ENCODE results near the gene SLC24A4. TPM values are rescaled to one million over a fixed set of nuclear protein-coding genes. Genes with fewer than 3 reads are reported as not detected.

Gene SLC24A4
- total RNA-seq, 2 donors from 2014 or later: not detected

DNA sequence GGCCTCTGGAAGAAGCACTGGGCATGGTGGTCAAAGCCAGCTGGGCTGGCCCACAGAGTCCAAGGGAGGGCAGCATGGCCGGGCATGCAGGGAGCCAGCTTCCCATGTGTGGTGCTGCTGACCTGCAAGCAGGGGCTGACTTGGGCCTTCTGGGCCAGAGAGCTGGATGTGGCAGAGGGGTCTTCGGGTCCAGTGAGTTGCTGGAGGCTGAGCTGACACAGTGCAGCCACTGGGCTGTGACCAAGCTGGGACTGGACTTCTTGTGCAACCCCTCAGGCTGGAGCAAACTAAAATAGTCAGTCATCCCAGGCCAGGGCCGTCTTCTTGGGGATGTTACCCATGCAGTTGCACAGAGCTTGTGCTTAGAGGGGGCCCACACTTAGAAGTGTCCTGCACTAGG is 183.3 kb downstream of the SLC24A4 start:
- Mint-ChIP-seq H3K4me1 (ENCODE audit: low read depth) (peaks cover 6% of the 10 kb centered on the region), H3K27me3 (ENCODE audit: low read depth) (peaks cover 25% of the 10 kb centered on the region), H3K36me3 (ENCODE audit: insufficient read depth in 2 of 2) (no peaks in the 10 kb centered on the region), H3K9me3 (no peaks in the 10 kb centered on the region), H3K27ac (no peak overlapping the region), H3K4me3 (no peak overlapping the region)
- no peak for DNase-seq
- no peak for ATAC-seq (replicated peaks in 1 of 2)

- H3K27ac Mint-ChIP-seq: no peak overlapping the region
- no peak overlapping the region for H3K4me3 Mint-ChIP-seq
- no peaks in the 10 kb centered on the region for H3K9me3 Mint-ChIP-seq
- H3K4me1 Mint-ChIP-seq (ENCODE audit: low read depth): peaks cover 6% of the 10 kb centered on the region
- H3K27me3 Mint-ChIP-seq (ENCODE audit: low read depth): peaks cover 25% of the 10 kb centered on the region
- DNase-seq (no peak), ATAC-seq (replicated peaks in 1 of 2) (no peak)
- H3K36me3 Mint-ChIP-seq (ENCODE audit: insufficient read depth in 2 of 2): no peaks in the 10 kb centered on the region
These were observed 184.3 kb downstream of the SLC24A4 start for GRCh38 chr14:92507174-92507768.

DNA sequence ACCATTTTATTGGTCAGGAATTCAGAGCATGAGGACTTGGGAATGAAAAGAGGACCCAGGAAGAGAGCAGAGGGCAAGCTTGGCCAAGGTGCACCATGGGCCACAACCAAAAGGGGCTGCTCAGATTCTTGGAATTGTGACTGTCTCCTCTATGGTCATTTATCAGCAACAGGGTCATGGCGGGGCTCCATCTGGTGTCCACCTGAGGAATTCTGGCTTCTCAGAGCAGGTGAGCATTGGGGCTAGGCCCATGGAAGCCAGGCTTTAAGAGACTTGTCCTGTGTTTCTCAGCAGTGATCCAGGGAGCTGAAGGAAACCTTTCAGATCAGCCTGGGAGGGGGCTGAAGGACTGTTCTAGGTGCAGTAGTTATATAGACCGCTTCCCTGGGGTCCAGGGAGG is 188.0 kb downstream of the SLC24A4 start:
- H3K4me3 Mint-ChIP-seq: no peak overlapping the region
- H3K4me1 Mint-ChIP-seq (ENCODE audit: low read depth): peaks cover 12% of the 10 kb centered on the region
- ATAC-seq (replicated peaks in 1 of 2): no peak
- H3K9me3 Mint-ChIP-seq: no peaks in the 10 kb centered on the region
- peaks cover 9% of the 10 kb centered on the region for H3K27me3 Mint-ChIP-seq (ENCODE audit: low read depth)
- H3K36me3 Mint-ChIP-seq (ENCODE audit: insufficient read depth in 2 of 2): no peaks in the 10 kb centered on the region
- DNase-seq: no peak
- H3K27ac Mint-ChIP-seq: no peak overlapping the region

GRCh38 chr14:92511453-92512238 is 188.7 kb downstream of the SLC24A4 start:
- H3K4me1 Mint-ChIP-seq (ENCODE audit: low read depth): peaks cover 18% of the 10 kb centered on the region

DNA sequence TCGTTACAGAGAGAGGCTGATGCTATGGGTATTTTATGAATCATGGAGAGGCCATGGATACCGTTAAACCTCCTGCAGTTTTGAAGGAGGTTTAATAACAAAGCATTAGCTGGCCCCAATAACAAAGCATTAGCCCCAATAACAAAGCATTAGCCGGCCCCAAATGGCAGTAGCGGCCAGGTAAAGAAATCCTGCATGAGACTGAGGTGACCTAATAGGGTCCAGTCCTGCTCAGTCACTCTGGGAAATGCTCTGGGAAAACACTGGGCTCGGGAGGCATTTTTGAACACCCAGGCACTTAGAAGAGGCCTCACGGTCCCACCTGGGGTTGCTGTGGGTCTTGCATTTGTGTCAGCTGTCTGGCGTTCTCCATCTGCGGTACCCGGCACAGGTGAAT is 189.8 kb downstream of the SLC24A4 start:
- Mint-ChIP-seq H3K36me3 (ENCODE audit: insufficient read depth in 2 of 2) (no peaks in the 10 kb centered on the region), H3K4me3 (peak overlapping the region; percentile 63 to 67), H3K4me1 (ENCODE audit: low read depth) (peaks cover 22% of the 10 kb centered on the region), H3K27ac (no peak overlapping the region), H3K9me3 (no peaks in the 10 kb centered on the region), H3K27me3 (ENCODE audit: low read depth) (peaks cover 8% of the 10 kb centered on the region)
- ATAC-seq (replicated peaks in 1 of 2) (no peak), DNase-seq (no peak)

More at GRCh38 chr14:92511453-92512238, 188.7 kb downstream of the SLC24A4 start:
- Mint-ChIP-seq H3K9me3 (no peaks in the 10 kb centered on the region), H3K27ac (no peak overlapping the region), H3K27me3 (ENCODE audit: low read depth) (peaks cover 9% of the 10 kb centered on the region), H3K36me3 (ENCODE audit: insufficient read depth in 2 of 2) (no peaks in the 10 kb centered on the region), H3K4me3 (no peak overlapping the region)
- ATAC-seq (replicated peaks in 1 of 2) (no peak), DNase-seq (no peak)

- peaks cover 3% of the 10 kb centered on the region for H3K27me3 Mint-ChIP-seq (ENCODE audit: low read depth)
- DNase-seq (peak; percentile 54 to 69), ATAC-seq (replicated peaks in 1 of 2) (peak; percentile 69 to 78)
- peak within 1 kb of the TSS; percentile 63 to 80 for H3K4me3 Mint-ChIP-seq
- H3K9me3 Mint-ChIP-seq: no peaks in the 10 kb centered on the region
- peak within 1 kb of the TSS; percentile 57 for H3K27ac Mint-ChIP-seq
- peaks cover 27% of the 10 kb centered on the region for H3K4me1 Mint-ChIP-seq (ENCODE audit: low read depth)
- H3K36me3 Mint-ChIP-seq (ENCODE audit: insufficient read depth in 2 of 2): no peaks in the 10 kb centered on the region
These were observed 190.4 kb downstream of the SLC24A4 start, which contains the start of gene RIN3 for GRCh38 chr14:92513204-92513965. RIN3 (plus strand) TSS chr14:92513781; CDS start chr14:92513933, 152 bp downstream.

GRCh38 chr14:92513966-92514843 is 191.2 kb downstream of the SLC24A4 start:
- ATAC-seq (replicated peaks in 1 of 2): peak; percentile 43 to 50
- Mint-ChIP-seq H3K9me3 (no peaks in the 10 kb centered on the region), H3K4me3 (peak overlapping the region; percentile 63 to 80), H3K27ac (peak overlapping the region; percentile 57), H3K4me1 (ENCODE audit: low read depth) (peaks cover 36% of the 10 kb centered on the region), H3K36me3 (ENCODE audit: insufficient read depth in 2 of 2) (no peaks in the 10 kb centered on the region), H3K27me3 (ENCODE audit: low read depth) (no peaks in the 10 kb centered on the region)
- DNase-seq: peak; percentile 40 to 48

GRCh38 chr14:92514844-92515514 is 192.0 kb downstream of the SLC24A4 start:
- peak overlapping the region; percentile 87 for H3K27ac Mint-ChIP-seq
- DNase-seq (no peak), ATAC-seq (replicated peaks in 1 of 2) (no peak)
- peak overlapping the region; percentile 63 to 80 for H3K4me3 Mint-ChIP-seq
- peaks cover 39% of the 10 kb centered on the region for H3K4me1 Mint-ChIP-seq (ENCODE audit: low read depth)
- H3K9me3 Mint-ChIP-seq: no peaks in the 10 kb centered on the region
- H3K27me3 Mint-ChIP-seq (ENCODE audit: low read depth): no peaks in the 10 kb centered on the region
- no peaks in the 10 kb centered on the region for H3K36me3 Mint-ChIP-seq (ENCODE audit: insufficient read depth in 2 of 2)

GRCh38 chr14:92515546-92516343 is 192.8 kb downstream of the SLC24A4 start:
- Mint-ChIP-seq H3K27me3 (ENCODE audit: low read depth) (no peaks in the 10 kb centered on the region), H3K9me3 (no peaks in the 10 kb centered on the region), H3K4me3 (peak overlapping the region; percentile 63 to 80), H3K27ac (peak overlapping the region; percentile 87), H3K4me1 (ENCODE audit: low read depth) (peaks cover 39% of the 10 kb centered on the region), H3K36me3 (ENCODE audit: insufficient read depth in 2 of 2) (no peaks in the 10 kb centered on the region)
- DNase-seq: no peak
- ATAC-seq (replicated peaks in 1 of 2): no peak

DNA sequence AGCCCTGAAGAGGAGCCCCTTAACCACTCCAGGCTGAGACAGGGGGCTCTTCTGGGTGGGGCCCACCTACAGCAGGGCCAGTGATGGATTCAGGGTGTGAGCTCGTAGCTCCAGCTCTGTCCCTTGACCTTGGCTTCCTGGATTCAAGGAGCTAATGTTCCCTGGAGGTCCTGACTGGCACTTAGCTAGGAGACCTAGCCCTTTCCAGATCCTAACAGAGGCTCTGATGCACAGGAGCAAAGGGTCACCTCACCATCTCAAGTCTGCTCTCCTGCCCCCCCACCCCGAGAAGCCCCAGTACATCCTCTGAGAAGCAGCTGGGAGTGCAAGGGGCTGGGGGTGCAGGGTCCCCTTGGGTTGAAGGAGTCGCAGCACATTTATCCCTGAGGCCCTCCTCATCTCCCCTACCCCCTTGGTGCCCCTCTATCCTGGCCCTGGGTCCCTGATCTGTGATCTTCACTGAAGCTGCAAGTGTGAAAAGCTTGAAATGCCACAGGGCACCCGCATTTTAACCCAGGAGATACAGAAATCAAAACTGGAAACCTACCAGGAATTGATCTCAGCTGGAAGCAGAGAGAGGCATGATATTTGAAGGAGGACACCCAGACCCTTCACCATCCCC is 193.5 kb downstream of the SLC24A4 start:
- Mint-ChIP-seq H3K36me3 (ENCODE audit: insufficient read depth in 2 of 2) (peaks cover 4% of the 10 kb centered on the region in 2 donors), H3K27ac (peak overlapping the region; percentile 80), H3K9me3 (peaks cover 0 to 4% of the 10 kb centered on the region in 2 donors), H3K27me3 (ENCODE audit: low read depth) (no peaks in the 10 kb centered on the region), H3K4me1 (ENCODE audit: low read depth) (peaks cover 39% of the 10 kb centered on the region), H3K4me3 (peak overlapping the region; percentile 59 to 63)
- no peak for ATAC-seq (replicated peaks in 1 of 2)
- DNase-seq: no peak

GRCh38 chr14:92516966-92517506 is 194.1 kb downstream of the SLC24A4 start:
- ATAC-seq (replicated peaks in 1 of 2) (peak; percentile 42 to 58), DNase-seq (peak in 1 of 2 donors; percentile 48)
- H3K4me1 Mint-ChIP-seq (ENCODE audit: low read depth): peaks cover 44% of the 10 kb centered on the region
- peaks cover 4% of the 10 kb centered on the region in 2 donors for H3K36me3 Mint-ChIP-seq (ENCODE audit: insufficient read depth in 2 of 2)
- peak overlapping the region; percentile 80 for H3K27ac Mint-ChIP-seq
- peaks cover 0 to 4% of the 10 kb centered on the region in 2 donors for H3K9me3 Mint-ChIP-seq
- H3K4me3 Mint-ChIP-seq: peak overlapping the region; percentile 59 to 63
- no peaks in the 10 kb centered on the region for H3K27me3 Mint-ChIP-seq (ENCODE audit: low read depth)
